HepG2 (cell line): Measurements from ENCODE around the gene XPNPEP3. TPM values are rescaled to one million over a fixed set of nuclear protein-coding genes. Genes with fewer than 3 reads are reported as not detected.
A peak's percentile ranks its signal among the peaks of the same experiment; 100 is the strongest.

Source experiments
- BRCA1 ChIP-seq: sonication (generic); formaldehyde crosslinking; IDR thresholded peaks from 2 replicates; pipeline ENCODE4 v1.4.0; 2020; ENCODE audit warnings: missing genetic modification reagents
- CEBPZ ChIP-seq: IDR thresholded peaks from 2 replicates; pipeline ENCODE4 v1.6.1; 2012; ENCODE audit warnings: low read length, improper control_type of control experiment
- FOXC1 ChIP-seq: sonication (generic); formaldehyde crosslinking; IDR thresholded peaks from 2 replicates; pipeline ENCODE4 v1.8.0; 2022; ENCODE audit warnings: mild to moderate bottlenecking, missing genetic modification reagents, borderline replicate concordance
- FOXK1 ChIP-seq: sonication (generic); formaldehyde crosslinking; IDR thresholded peaks from 2 replicates; pipeline ENCODE4 v1.4.0; 2020; ENCODE audit warnings: low read depth, missing genetic modification reagents, borderline replicate concordance
- NFKBIZ ChIP-seq: IDR thresholded peaks from 2 replicates; pipeline ENCODE4 v1.6.1; 2018; ENCODE audit warnings: missing genetic modification reagents, missing compliant biosample characterization
- TBL1XR1 ChIP-seq: fragments of 150-350 bp; IDR thresholded peaks from 2 replicates; pipeline ENCODE4 v1.6.1; 2014; ENCODE audit warnings: borderline replicate concordance, low read length; ENCODE audit not compliant: partially characterized antibody
- ZNF280B ChIP-seq: sonication (generic); formaldehyde crosslinking; IDR thresholded peaks from 2 replicates; pipeline ENCODE4 v1.5.0; 2020; ENCODE audit warnings: missing genetic modification reagents, mild to moderate bottlenecking, borderline replicate concordance
- ZNF468 ChIP-seq: sonication (generic); formaldehyde crosslinking; IDR thresholded peaks from 2 replicates; pipeline ENCODE4 v1.8.0; 2022; ENCODE audit warnings: mild to moderate bottlenecking, moderate library complexity, missing genetic modification reagents
- polyA plus RNA-seq, 8 experiments: library from polyadenylated mRNA; depleted of rRNA in 3 of 8; stranded (reverse) in 7 of 8; unstranded in 1 of 8; fragments of >200 nt; fragmentation: Illumina TruSeq in 4 of 8; extraction: Trizol in 4 of 8; gene quantifications; 2 replicates each; pipeline versions ENCODE4 v1.2.1 to v1.2.3, GENCODE V29; 2011 to 2016; ENCODE audit warnings: low read depth in 4 of 8, missing spikeins in 1 of 8, mixed read lengths in 1 of 8; ENCODE audit not compliant: insufficient read depth in 1 of 8
- total RNA-seq, 5 experiments: library from RNA; depleted of rRNA; stranded (reverse); fragments of >200 nt; fragmentation: Illumina TruSeq; extraction: Trizol; gene quantifications; 2 replicates each; pipeline ENCODE4 v1.2.3, GENCODE V29; 2016; ENCODE audit warnings: low read depth in 1 of 5
- TF ChIP-seq, protein P1 (sequence below): sonication (generic); formaldehyde crosslinking; IDR thresholded peaks from 2 replicates; pipeline ENCODE4 v1.5.0; 2020; ENCODE audit warnings: mild to moderate bottlenecking, missing genetic modification reagents, borderline replicate concordance
- TF ChIP-seq, protein P2 (sequence below): sonication (generic); formaldehyde crosslinking; IDR thresholded peaks from 2 replicates; pipeline ENCODE4 v1.5.0; 2020; ENCODE audit warnings: missing genetic modification reagents

XPNPEP3 gene
- total and polyA plus RNA-seq, 2 of the 13 experiments (the other 11 are each of a cell fraction or from before 2014, with no cell fraction given), result 10.3 to 14.0 TPM

- TF ChIP-seq NFKBIZ (CRISPR knock-in tag) (0 out of 2 replicates have a peak, but pooled peaks have one; percentile 65), TBL1XR1 (peak; percentile 7), BRCA1 (CRISPR knock-in tag) (no peak), ZNF280B (CRISPR knock-in tag) (0 out of 2 replicates have a peak, but pooled peaks have one; percentile 20), FOXK1 (CRISPR knock-in tag) (peak; percentile 25; the same call in 1 of the 2 replicates), ZNF468 (CRISPR knock-in tag) (no peak), CEBPZ (no peak), FOXC1 (peak; percentile 80; the same call in 1 of the 2 replicates)
- TF ChIP-seq, protein P1, sequence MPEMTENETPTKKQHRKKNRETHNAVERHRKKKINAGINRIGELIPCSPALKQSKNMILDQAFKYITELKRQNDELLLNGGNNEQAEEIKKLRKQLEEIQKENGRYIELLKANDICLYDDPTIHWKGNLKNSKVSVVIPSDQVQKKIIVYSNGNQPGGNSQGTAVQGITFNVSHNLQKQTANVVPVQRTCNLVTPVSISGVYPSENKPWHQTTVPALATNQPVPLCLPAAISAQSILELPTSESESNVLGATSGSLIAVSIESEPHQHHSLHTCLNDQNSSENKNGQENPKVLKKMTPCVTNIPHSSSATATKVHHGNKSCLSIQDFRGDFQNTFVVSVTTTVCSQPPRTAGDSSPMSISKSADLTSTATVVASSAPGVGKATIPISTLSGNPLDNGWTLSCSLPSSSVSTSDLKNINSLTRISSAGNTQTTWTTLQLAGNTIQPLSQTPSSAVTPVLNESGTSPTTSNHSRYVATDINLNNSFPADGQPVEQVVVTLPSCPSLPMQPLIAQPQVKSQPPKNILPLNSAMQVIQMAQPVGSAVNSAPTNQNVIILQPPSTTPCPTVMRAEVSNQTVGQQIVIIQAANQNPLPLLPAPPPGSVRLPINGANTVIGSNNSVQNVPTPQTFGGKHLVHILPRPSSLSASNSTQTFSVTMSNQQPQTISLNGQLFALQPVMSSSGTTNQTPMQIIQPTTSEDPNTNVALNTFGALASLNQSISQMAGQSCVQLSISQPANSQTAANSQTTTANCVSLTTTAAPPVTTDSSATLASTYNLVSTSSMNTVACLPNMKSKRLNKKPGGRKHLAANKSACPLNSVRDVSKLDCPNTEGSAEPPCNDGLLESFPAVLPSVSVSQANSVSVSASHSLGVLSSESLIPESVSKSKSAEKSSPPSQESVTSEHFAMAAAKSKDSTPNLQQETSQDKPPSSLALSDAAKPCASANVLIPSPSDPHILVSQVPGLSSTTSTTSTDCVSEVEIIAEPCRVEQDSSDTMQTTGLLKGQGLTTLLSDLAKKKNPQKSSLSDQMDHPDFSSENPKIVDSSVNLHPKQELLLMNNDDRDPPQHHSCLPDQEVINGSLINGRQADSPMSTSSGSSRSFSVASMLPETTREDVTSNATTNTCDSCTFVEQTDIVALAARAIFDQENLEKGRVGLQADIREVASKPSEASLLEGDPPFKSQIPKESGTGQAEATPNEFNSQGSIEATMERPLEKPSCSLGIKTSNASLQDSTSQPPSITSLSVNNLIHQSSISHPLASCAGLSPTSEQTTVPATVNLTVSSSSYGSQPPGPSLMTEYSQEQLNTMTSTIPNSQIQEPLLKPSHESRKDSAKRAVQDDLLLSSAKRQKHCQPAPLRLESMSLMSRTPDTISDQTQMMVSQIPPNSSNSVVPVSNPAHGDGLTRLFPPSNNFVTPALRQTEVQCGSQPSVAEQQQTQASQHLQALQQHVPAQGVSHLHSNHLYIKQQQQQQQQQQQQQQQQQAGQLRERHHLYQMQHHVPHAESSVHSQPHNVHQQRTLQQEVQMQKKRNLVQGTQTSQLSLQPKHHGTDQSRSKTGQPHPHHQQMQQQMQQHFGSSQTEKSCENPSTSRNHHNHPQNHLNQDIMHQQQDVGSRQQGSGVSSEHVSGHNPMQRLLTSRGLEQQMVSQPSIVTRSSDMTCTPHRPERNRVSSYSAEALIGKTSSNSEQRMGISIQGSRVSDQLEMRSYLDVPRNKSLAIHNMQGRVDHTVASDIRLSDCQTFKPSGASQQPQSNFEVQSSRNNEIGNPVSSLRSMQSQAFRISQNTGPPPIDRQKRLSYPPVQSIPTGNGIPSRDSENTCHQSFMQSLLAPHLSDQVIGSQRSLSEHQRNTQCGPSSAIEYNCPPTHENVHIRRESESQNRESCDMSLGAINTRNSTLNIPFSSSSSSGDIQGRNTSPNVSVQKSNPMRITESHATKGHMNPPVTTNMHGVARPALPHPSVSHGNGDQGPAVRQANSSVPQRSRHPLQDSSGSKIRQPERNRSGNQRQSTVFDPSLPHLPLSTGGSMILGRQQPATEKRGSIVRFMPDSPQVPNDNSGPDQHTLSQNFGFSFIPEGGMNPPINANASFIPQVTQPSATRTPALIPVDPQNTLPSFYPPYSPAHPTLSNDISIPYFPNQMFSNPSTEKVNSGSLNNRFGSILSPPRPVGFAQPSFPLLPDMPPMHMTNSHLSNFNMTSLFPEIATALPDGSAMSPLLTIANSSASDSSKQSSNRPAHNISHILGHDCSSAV (CRISPR knock-in tag), result 0 out of 2 replicates have a peak, but pooled peaks have one; percentile 71
- TF ChIP-seq, protein P2, sequence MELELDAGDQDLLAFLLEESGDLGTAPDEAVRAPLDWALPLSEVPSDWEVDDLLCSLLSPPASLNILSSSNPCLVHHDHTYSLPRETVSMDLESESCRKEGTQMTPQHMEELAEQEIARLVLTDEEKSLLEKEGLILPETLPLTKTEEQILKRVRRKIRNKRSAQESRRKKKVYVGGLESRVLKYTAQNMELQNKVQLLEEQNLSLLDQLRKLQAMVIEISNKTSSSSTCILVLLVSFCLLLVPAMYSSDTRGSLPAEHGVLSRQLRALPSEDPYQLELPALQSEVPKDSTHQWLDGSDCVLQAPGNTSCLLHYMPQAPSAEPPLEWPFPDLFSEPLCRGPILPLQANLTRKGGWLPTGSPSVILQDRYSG, result 0 out of 2 replicates have a peak, but pooled peaks have one; percentile 65
Observed at GRCh38 chr22:40818747-40819598, 38.0 kb upstream of the XPNPEP3 start, which contains the start of gene SLC25A17 (continued).
